GM18909 (cell line): Measurements from ENCODE around the gene EHMT1.

Source experiments
- ATAC-seq: cut with Tn5 transposase; IDR thresholded peaks from one replicate; pipeline ENCODE4 v1.9.1; 2021; ENCODE audit warnings: mild to moderate bottlenecking; ENCODE audit not compliant: unreplicated experiment, poor library complexity

Gene EHMT1

DNA sequence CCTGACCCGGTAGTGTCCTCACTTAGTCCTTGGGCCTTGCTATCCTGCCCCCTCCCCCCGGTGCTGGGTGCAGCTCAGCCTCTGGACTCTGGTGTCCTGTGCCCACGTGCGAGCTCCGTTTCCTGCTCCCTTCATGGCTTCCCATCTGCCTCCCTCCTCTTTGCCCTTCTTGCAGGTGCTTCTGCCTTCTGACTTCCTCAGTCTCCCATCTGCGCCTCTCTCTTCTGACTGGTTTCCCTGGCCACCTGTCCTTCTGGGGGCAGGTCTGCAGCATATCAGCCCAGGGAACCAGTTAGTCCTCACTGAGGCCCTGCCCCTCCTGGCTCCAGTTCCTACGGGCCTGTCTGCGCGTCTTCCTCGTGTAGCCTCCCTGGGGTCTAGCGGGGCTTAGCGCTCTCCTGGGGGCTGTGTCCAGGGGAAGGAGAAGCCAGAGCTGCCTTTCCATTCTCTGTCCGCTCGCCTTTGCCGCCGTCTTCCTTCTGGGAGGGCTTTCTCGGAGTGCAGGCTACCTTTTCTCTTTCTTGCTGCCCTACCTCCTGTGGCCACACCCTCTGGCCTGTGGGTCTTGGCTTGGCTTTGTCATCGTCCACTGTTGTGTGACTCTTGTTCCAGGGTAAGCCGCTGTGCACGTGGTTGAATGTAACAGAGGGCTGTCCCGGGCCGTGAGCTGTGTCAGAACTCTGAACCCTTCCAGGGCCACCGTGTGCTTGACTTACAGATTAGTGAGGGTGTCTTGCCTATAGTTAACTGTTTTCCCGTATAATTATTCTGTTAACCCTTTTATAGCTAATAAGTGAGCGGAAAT is 51.8 kb downstream of the EHMT1 start:
- ATAC-seq = no peak

DNA sequence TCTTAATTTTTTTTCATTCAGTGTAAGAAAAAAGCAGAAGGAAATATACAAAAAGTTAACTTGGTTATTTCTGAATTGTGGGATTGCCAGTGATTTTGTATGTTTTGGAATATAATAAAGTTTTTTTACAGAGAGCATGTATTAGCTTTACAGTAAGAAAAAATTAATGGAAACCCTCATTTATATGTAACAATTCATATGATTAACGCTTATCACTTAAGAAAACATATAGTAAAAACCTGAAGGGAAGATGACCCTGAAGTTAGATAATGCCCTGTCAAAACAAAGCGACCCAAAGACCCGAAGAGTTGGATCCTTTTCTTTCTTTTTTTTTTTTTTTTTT is 52.4 kb downstream of the EHMT1 start:
- ATAC-seq = no peak

DNA sequence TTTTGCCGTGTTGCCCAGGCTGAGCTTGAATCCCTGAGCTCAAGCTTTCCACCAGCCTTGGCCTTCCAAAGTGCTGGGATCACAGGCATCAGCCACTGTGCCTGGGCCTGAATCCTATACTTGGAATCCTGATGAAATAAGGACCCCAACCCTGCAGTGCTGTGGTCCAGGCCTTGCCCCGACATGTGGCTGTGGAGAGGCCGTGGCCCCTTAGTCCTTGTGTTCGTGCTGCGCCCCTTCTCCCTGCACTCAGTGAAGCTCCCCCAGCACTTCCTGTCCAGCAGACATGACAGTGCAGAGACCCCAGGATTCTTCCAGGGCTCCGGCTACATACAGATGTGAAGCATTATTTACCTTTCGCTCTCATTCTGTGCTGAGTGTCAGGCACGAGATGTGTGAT is 52.9 kb downstream of the EHMT1 start:
- ATAC-seq = no peak

DNA sequence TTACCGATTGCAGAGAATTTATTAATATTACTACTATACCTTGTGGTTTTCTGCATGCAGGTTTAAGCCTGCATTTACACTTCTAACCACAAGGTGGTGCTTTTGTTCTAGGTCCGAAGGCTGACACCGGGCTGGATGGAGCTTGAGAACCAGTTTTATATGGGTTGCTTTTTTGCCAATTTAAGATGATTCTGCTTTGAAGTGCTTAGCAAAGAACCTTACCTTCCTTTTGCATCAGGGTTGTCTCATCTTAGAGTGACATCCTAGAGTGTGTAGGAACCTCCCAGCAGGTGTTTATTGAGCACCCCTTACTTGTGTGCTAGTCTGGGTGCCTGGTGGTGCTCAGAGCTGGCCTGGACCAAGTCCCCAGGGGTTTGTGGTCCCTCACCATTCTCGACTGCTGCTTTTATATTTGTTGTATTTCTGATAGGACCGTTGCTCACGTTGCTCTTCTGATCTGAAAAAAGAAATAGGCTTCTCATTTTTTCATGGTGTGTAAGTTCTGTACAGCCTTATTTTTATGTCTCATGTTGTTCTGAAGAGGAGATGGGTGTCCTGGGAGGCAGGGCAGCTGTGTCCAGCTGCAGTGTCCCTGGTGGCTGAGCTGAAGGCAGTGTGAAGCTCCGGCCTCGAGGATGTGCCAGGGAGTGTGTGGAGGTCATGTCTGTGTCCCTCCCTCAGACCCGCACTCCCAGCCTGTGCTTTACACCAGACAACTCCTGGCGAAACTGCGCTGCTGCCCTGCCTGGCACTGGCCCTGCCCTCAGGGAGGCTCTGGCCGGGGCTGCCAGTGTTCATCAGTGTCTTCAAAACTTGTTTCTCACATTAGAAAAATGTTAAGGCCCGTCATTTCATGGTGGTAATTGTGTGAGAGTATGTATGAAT is 54.3 kb downstream of the EHMT1 start:
- ATAC-seq = peak; percentile 59

DNA sequence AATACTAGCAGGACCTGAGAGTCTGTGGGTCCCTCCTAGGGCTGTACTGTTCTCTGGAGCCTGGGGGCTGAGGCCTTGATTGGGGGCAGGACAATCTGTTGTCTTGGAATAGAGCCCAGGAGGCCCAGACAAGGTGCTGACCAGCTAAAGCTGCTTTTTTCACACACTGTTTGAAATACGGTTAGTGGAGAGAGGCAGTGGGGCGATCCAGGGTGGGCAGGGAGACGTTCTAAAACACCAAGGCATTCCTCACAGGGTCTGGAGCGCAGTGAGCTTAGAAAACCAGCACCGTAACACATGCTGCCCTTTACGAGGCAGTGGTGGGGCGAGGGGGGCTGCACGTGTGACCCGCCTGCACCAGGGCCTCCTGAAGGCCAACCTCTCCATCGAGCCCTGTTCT is 55.1 kb downstream of the EHMT1 start:
- no peak for ATAC-seq

DNA sequence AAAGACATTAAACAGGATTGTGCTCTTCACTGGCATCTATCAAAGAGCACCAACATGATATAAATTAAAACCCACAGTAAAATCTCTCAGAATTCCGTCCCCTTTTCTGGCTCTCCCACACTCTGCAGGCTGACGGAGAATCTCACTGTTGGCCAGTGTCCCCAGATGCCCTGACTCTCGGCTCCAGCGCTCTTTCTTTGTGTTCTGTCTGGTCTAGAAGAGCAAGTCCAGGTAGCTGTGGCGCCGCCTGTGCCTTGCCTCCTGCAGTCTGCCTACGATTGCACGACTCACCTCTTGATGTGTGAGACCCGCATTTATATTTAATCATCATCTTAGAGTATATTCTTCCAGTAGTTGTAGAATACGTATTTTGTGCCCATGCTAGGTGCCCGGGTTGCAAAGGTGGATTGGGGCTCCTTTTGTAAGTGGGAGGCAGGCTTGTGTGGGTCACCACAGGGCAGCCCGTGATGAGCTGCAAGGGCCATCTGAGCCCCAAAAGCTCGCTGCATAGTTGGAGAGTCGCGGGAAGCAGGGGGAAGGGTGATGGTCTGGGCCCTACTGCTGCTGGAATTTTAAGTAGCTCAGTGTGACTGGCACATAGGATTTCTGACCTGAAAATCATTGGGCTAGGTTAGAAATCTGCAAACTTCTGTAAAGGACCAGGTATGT is 55.6 kb downstream of the EHMT1 start:
- ATAC-seq = no peak

DNA sequence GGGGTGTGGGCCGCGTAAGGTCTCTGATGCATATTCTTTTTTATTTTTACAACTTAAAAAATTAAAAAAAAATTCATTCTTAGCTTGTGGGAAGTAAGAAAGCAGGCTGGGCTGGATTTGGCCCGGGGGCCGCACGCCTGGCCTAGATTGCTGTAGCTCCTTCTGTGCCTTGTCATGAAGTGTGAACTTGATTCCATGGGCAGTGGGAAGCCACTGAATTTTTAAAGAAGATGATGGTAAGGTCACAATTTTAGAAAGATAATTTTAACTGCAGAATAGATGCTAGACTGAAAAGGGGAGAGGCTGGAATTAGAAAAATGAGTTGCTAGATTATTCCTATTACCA is 56.1 kb downstream of the EHMT1 start:
- ATAC-seq = no peak

DNA sequence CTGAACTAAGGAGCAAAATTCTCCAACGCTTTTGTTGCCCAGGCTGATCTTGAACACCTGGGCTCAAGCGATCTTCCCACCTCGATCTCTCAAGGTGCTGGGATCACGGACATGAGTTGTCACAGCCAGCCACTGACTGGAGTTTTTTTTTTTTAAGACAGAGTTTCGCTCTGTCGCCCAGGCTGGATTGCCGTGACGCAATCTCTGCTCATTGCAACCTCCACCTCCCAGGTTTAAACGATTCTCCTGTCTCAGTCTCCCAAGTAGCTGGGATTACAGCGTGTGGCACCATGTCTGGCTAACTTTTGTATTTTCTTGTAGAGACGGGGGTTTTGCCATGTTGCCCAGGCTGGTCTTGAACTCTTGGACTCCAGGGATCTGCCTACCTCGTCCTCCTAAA is 58.2 kb downstream of the EHMT1 start:
- no peak for ATAC-seq

DNA sequence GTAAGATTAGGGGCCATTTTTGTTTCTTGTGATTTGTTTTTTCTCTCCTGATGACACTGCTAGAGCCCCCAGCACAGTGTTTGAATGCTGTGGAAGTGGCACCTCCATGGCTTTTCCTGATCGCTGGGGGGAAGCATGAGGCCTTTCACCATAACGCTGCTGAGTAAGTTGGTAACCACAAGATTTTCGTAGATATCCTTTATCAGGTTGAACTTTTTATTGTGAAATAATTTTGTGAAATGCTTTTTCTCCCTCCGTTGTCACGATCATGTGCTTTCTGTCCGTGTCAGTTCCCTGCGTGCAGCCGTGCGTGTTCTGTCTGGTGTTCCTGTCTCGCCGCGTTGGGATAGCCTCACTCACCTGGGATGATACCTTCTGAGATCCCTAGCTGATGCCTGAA is 59.4 kb downstream of the EHMT1 start:
- no peak for ATAC-seq

DNA sequence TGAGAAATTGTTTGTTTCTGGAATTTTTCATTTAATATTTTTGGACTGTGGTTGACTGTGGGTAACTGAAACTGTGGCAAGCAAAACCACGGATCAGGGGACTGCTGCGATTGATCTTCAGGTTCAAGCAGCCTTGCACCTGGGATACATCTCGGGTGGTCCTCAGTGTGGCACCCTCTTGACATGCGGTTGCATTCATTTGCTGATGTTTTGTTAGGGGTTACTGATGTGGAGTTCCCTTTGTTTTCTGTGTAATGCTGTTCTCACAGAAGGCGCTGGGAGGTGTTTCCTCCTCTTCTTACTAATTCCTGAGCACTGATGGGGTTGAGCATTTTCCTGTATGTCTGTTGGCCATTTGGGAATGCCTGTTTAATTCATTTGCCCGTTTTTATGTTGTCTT is 60.4 kb downstream of the EHMT1 start:
- no peak for ATAC-seq

DNA sequence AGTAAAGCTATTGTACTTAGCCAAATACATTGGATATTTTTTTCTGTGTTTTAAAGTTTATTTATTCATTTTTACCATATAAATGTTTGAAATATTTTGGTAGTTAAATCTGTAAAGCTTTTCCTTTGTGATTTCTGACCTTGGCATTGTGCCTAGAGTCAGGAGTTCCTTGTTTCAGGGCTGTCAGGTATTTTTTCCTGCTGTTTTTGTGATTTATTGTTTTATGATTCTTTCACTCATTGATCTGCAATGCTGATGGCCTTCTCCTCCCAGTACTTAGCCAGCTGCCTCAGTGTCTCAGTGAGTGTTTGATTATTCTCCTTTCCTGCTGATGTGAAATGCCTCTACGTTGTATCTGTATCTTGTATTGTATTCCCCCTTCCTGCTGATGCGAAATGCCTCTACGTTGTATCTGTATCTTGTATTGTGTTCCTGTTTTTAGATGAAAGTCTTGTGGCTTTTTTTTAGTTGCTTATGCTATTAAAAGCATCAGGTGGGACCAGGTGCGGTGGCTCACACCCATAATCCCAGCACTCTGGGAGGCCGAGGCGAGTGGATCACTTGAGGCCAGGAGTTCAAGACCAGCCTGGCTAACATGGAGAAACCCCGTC is 61.0 kb downstream of the EHMT1 start:
- ATAC-seq = no peak

DNA sequence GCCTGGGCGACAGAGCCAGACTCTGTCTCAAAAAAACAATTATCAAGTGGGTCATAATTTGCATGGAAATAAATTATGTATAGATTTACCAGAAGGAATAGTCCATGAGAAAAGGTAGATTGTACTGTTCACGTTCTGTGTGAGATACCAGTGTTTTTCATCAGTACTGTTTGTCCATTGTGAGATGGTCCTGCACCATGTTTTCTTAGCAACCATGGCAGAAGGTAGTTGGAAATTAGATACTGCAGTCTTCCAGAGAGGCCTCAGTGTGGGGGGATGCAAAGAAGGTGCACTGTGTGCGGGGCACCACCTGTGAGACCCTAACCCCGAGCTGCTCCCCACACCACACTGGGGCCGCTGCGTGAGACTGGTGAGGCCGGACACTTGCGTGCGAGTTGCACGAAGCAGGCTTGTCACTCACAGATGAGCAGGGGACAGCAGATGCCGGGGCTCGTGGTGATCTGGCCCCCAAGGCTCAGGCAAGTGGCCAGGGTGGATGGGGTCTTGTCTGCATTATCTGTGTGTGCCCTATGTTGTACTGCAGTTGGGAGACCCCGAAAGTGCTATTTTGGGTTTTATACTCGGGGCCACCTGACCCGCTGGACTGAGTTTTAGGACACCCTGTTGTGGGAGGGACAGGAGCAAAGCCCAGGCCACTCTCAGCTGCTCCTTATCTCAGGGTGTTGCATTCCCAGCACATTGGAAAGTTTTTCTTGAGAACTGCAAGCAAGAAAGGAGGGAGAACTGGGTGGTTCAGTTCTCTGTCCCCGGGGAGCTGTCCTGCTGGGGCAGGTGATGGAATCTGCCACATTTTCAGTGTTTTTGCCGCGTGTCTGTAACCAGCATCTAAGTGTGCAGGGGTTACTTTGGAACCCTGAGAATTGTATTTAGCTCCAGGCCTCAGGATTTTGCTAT is 61.9 kb downstream of the EHMT1 start:
- no peak for ATAC-seq

DNA sequence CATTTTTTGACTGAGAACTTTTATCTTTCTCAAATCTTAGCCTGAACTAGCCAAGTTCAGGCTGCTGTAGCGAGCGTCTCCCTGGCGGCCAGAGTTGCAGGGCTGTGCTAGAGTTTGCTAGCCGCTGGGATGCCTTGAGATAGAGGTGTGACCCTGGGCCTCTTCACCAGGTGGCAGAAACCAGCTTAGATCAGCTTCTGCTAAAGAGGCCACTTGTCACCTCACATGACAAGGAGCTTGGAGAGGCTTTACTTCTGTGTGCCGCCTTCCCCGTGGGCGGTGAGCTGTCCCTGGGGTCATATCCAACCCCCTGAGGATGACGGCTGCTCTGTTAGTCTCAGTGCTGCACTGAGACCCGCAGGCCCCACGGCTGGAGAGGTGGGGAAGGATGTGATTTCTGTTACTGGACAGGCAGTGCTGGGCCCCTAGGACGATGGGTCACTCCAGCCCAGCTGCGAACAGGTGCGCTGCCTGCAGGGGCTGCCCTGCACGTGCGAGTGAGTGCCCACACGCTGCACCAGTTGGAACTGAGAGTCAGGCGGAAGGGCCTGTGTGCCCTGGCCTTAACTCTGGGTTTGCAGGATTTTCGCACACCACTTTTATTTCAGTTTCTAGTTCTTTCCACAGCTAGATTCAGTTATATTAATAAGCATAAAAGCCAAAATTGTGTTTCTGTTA is 63.8 kb downstream of the EHMT1 start:
- no peak for ATAC-seq

DNA sequence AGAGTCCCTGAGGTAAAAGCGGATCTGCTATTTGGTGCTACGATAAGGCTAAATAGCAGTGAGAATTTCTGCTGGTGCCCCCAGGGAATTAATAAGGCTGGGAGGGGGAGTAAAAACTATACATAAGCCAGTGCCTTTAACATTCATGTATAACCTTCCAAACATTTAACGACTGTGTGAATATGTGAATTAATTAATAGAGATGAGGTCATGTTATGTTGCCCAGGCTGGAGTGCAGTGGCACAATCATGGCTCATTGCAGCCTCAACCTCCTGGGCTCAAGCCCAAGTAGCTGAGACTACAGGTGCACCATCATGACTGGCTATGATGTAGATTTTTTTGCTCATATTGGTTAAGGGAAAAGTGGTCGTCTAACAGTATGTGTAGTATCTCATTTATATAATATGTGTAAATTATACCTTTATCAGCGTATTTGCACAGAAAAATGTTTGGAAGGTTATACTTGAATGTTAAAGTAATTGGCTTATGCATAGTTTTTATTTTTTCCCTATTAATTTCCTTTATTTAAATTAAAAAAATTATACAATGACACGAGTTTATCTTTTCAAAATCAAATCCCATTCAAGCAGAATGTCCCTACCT is 64.6 kb downstream of the EHMT1 start:
- no peak for ATAC-seq

DNA sequence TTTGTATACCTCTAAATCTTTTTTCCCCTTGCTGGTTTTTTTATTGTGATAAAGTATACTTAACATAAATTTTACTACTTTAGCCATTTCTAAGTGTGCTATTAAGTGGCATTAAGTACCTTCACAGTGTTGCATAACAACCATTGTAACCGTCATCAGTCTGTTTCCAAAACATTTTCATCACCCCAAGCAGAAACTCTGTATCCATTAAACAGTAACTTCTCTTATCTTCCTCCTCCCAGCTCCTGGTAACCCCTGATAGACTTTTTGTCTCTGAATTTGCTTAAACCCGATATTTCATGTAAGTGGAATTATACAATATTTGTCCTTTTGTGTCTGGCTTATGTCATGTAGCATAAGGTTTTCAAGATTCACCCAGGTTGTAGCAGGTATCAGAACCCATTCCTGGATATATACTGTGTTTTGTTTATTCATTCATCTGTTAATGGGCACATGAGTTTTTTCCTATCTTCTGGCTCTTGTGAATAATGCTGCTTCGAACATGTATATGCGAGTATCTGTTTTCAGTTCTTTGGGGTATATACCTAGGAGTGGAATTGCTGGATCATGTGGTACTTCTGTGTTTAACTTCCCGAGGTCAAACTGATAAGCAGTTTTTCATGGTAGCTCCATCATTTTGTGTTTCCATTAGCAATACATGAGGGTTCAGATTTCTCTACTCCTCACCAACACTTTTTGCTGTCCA is 66.4 kb downstream of the EHMT1 start:
- no peak for ATAC-seq

DNA sequence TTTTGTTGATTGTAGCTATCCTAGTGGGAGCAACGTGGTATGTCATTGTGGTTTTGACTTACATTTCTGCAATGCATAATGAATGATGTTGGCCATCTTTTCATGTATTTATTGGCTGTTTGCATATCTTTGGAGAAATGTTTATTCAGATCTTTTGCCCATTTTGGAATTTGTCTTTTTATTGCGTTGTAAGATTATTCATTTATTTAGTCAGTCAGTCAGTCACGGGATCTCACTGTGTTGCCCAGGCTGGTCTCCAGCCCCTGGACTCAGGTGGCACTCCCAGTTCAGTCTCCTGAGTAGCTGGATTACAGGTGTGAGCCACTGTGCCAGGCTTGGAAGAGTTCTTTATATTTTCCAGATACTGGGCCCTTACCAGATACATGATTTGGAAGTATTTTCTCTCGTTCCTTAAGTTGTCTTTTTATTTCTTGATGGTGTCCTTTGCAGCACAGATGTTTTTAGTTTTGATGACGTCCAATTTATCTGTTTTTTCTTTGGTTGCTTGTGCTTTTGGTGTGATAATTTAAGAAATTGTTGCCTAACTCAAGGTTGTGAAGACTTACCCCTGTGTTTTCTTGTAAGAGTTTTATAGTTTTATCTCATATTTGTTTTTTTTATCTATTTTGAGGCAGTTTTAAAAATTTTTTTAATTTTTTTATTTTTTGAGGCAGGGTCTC is 67.1 kb downstream of the EHMT1 start:
- ATAC-seq = no peak

DNA sequence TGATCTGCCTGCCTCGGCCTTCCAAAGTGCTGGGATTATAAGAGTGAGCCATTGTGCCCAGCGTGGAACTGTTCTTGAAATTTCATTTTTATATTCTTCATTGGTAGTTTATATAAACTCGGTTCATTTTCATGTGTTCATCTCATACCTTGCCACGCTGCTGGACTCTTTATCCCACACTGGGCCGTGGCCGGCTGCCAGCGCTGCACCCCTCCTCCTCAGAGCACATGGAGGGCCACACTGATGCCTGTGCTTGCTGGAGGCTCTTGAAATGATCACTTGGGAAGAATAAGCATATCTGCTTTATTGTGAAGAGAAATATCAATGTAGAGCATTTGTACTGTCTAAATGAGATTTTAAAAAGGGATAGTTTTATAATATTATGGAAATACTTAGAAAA is 69.5 kb downstream of the EHMT1 start:
- ATAC-seq = no peak

DNA sequence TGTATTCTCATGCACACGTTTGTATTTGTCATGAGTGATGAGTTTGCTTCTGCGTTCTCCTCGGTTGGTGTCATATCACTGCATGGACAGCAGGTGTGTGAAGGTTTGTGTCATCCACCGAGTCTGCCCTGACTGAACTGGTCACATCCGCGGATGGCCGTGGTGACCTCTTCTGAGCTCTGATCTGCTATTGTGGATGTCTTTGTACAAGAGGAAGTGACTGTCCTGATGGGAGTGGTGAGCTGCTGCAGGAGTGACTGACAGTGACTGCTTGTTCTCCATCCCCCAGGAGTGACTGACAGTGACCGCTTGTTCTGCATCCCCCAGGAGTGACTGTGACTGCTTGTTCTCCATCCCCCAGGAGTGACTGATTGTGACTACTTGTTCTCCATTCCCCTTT is 69.9 kb downstream of the EHMT1 start:
- ATAC-seq = no peak
